Activated CD8-positive, alpha-beta T cell treated with anti-CD3 and anti-CD28 coated beads, Interleukin-2, amount 10 ng/mL, durations not matched to agents 7 days and 5 days (primary cell): ENCODE data around the gene TMEM179. TPM values are rescaled to one million over a fixed set of nuclear protein-coding genes. Genes with fewer than 3 reads are reported as not detected.

Source experiments
- ATAC-seq: fragments of 150-1000 bp; cut with Tn5 transposase; one replicate; pipeline ENCODE4 v1.10.0; 2021; ENCODE audit warnings: moderate library complexity
- CTCF ChIA-PET: fragments of 350-600 bp; sonication (Branson Sonifier 250); formaldehyde crosslinking; loops from one replicate; lab custom pipeline; 2021; ENCODE audit warnings: antibody characterized with exemption; lab: Charles Lee
- POLR2A ChIA-PET: fragments of 350-600 bp; sonication (Branson Sonifier 250); formaldehyde crosslinking; loops from one replicate; lab custom pipeline; 2021; ENCODE audit warnings: antibody characterized with exemption; lab: Charles Lee
- DNase-seq: peaks from one replicate; pipeline ENCODE4 v3.0.0-alpha.2; 2020
- H3K27ac Mint-ChIP-seq: one replicate; pipeline ENCODE4 v1.8.0; 2021; ENCODE audit warnings: mild to moderate bottlenecking, mixed read lengths
- H3K27me3 Mint-ChIP-seq: one replicate; pipeline ENCODE4 v1.8.0; 2021; ENCODE audit warnings: low read depth, mixed read lengths
- H3K36me3 Mint-ChIP-seq: one replicate; pipeline ENCODE4 v1.8.0; 2021; ENCODE audit warnings: low read depth, mixed read lengths
- H3K4me1 Mint-ChIP-seq: one replicate; pipeline ENCODE4 v1.8.0; 2021; ENCODE audit warnings: low read depth, mixed read lengths
- H3K4me3 Mint-ChIP-seq: one replicate; pipeline ENCODE4 v1.8.0; 2021; ENCODE audit warnings: mild to moderate bottlenecking, mixed read lengths
- H3K9me3 Mint-ChIP-seq: one replicate; pipeline ENCODE4 v1.8.0; 2022; ENCODE audit warnings: mixed read lengths; ENCODE audit not compliant: insufficient read depth
- total RNA-seq, 2 experiments: library from RNA; stranded (reverse); gene quantifications; one replicate each; pipeline ENCODE4 v1.2.3, GENCODE V29; 2021

Gene TMEM179
- total RNA-seq, 2 experiments from 2014 or later = not detected

GRCh38 chr14:104546591-104547309, 57.8 kb downstream of the TMEM179 start:
- CTCF ChIA-PET = no interaction called here
- DNase-seq = no peak
- H3K27me3 Mint-ChIP-seq = peaks cover 7% of the 10 kb centered on the region

GRCh38 chr14:104545942-104546501, 58.5 kb downstream of the TMEM179 start:
- ChIA-PET CTCF (no interaction called here), POLR2A (no interaction called here)
- Mint-ChIP-seq H3K4me1 (no peaks in the 10 kb centered on the region), H3K27me3 (peaks cover 7% of the 10 kb centered on the region), H3K27ac (no peak overlapping the region), H3K36me3 (no peaks in the 10 kb centered on the region), H3K9me3 (no peaks in the 10 kb centered on the region), H3K4me3 (no peak overlapping the region)
- ATAC-seq = no peak
- no peak for DNase-seq

More at GRCh38 chr14:104546591-104547309, 57.8 kb downstream of the TMEM179 start:
- H3K27ac Mint-ChIP-seq = no peak overlapping the region
- no peak overlapping the region for H3K4me3 Mint-ChIP-seq
- H3K36me3 Mint-ChIP-seq = no peaks in the 10 kb centered on the region
- no peak for ATAC-seq
- H3K4me1 Mint-ChIP-seq = no peaks in the 10 kb centered on the region
- POLR2A ChIA-PET = no interaction called here
- H3K9me3 Mint-ChIP-seq = no peaks in the 10 kb centered on the region

GRCh38 chr14:104545151-104545941, 59.2 kb downstream of the TMEM179 start:
- CTCF ChIA-PET = no interaction called here

GRCh38 chr14:104544362-104544961, 60.1 kb downstream of the TMEM179 start:
- peaks cover 7% of the 10 kb centered on the region for H3K27me3 Mint-ChIP-seq
- ChIA-PET CTCF (no interaction called here), POLR2A (no interaction called here)
- ATAC-seq (no peak), DNase-seq (no peak)
- H3K4me1 Mint-ChIP-seq = no peaks in the 10 kb centered on the region
- H3K4me3 Mint-ChIP-seq = no peak overlapping the region
- H3K27ac Mint-ChIP-seq = no peak overlapping the region
- H3K36me3 Mint-ChIP-seq = no peaks in the 10 kb centered on the region
- no peaks in the 10 kb centered on the region for H3K9me3 Mint-ChIP-seq

More at GRCh38 chr14:104545151-104545941, 59.2 kb downstream of the TMEM179 start:
- H3K4me3 Mint-ChIP-seq = no peak overlapping the region
- H3K27ac Mint-ChIP-seq = no peak overlapping the region
- H3K27me3 Mint-ChIP-seq = peaks cover 7% of the 10 kb centered on the region
- POLR2A ChIA-PET = no interaction called here
- no peaks in the 10 kb centered on the region for H3K9me3 Mint-ChIP-seq
- ATAC-seq = no peak
- no peak for DNase-seq
- no peaks in the 10 kb centered on the region for H3K4me1 Mint-ChIP-seq
- no peaks in the 10 kb centered on the region for H3K36me3 Mint-ChIP-seq

GRCh38 chr14:104542871-104543830, 61.4 kb downstream of the TMEM179 start:
- POLR2A ChIA-PET = no interaction called here
- DNase-seq = no peak
- no peaks in the 10 kb centered on the region for H3K36me3 Mint-ChIP-seq
- H3K9me3 Mint-ChIP-seq = no peaks in the 10 kb centered on the region
- CTCF ChIA-PET = no interaction called here
- H3K27ac Mint-ChIP-seq = no peak overlapping the region
- peaks cover 7% of the 10 kb centered on the region for H3K27me3 Mint-ChIP-seq
- no peaks in the 10 kb centered on the region for H3K4me1 Mint-ChIP-seq
- no peak overlapping the region for H3K4me3 Mint-ChIP-seq
- no peak for ATAC-seq

- Mint-ChIP-seq H3K4me3 (no peak overlapping the region), H3K9me3 (no peaks in the 10 kb centered on the region), H3K27me3 (peaks cover 7% of the 10 kb centered on the region), H3K27ac (no peak overlapping the region), H3K4me1 (peaks cover 2% of the 10 kb centered on the region), H3K36me3 (no peaks in the 10 kb centered on the region)
- ATAC-seq (no peak), DNase-seq (no peak)
- POLR2A ChIA-PET = no interaction called here
- CTCF ChIA-PET = no interaction called here
Observed at GRCh38 chr14:104541905-104542465, 62.6 kb downstream of the TMEM179 start.

Other genes starting within 250 kb of the TMEM179 start
- gene C14orf180, start 25.0 kb downstream of the TMEM179 start, total RNA-seq = not detected
- 100 to 1,000 TPM; 155 to 159 TPM for gene INF2, start 84.8 kb upstream of the TMEM179 start, total RNA-seq
- gene ADSS1, start 119.5 kb upstream of the TMEM179 start, total RNA-seq = 1 to 10 TPM; 1.8 TPM
- 100 to 1,000 TPM; 175 to 186 TPM for gene SIVA1, start 148.4 kb upstream of the TMEM179 start, total RNA-seq
- 100 to 1,000 TPM; 217 to 222 TPM for gene AKT1, start 191.0 kb upstream of the TMEM179 start, total RNA-seq
- gene ZBTB42, start 196.3 kb upstream of the TMEM179 start, total RNA-seq = 1 to 10 TPM; 5.3 TPM